NOMO-1 treated with DMSO at 0.1 percent for 48 hours (cell line): ENCODE results near the gene HCN2.

ENCODE experiments used
- DNase-seq: peaks from one replicate; lab custom pipeline; 2025; ENCODE audit not compliant: unreplicated experiment; lab: John Stamatoyannopoulos, UW

HCN2 gene

GRCh38 chr19:651114-651818, 61.6 kb downstream of the HCN2 start:
- no peak for DNase-seq

- no peak for DNase-seq
Measured at GRCh38 chr19:651991-652390, 62.3 kb downstream of the HCN2 start.

DNA sequence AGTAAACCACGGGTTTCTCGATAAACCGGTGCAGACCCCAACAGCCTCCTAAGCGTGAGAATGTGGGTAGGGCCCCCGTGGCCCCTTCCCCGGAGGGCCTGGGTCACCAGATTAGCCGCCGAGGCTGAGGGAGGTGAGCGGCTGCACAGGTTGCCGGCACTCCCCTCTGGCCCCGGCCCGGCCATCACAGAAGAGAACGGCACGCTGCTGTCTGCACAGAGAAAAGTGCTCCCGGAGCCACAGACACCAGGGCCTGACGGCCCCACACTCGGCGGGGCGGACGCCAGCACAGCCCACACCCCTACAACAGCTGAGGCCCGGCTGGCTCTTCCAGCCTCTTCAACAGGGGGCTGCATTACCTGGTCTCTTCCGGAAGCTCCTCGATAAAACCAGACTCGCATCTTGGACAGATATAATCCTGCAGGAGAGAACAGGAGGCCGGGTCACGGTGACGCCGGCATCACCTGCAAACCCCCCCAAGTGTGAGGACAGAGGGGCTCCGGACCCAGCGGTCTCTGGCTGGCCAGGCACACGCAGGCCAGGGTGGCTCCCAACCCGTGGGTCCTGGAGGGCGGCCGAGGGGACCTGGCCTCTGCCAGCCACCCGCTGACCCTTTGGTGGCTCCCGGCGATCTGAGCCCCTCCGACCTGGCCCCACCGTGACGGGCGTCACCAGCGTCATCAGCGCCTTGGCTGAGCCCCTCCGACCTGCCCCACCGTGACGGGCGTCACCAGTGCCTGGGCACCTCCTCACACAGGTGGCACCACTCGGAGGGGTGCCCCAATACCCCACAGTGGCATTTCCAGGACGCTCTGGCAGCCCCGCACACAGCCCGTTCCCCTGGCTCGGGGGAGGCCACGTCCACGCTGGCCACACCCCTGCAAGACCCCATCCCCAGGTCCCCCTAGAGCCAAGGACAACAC, 63.0 kb downstream of the HCN2 start:
- DNase-seq, result no peak

DNA sequence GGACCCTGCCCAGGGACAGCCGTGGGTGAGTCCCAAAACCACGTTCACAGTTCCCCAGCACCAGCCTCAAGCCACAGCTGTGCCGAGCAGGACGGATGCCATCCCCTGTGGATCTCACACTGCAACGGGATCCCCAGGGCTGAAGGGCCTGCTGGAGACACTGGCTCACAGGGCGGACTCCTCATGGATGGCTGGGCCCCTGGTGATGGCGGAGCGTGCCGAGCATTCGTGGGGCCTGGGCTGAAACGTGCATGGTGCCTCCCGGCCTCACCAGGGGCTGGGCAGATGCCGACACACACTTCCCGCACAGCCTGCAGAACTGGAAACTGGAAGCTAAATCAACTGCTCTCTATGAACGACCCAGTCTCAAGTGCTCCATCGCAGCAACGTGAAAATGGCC, 63.7 kb downstream of the HCN2 start:
- no peak for DNase-seq

DNA sequence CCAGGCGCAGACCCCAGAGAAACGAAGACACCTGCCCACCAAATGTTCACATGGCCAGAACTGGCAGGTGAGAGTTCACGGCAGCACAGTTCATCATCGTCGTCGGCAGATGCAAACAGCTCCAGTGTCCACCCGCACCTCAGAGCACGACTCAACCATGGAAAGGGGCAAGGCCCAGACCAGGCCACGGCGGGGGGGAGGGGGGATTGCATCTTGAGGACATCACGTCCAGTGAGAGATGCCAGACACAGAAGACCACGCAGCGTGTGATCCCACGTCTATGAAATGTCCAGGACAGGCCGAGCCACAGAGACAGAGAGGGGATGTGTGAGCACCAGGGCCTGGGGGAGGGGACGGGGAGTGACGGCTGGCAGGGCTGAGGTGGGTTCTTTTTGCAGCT, 66.0 kb downstream of the HCN2 start:
- no peak for DNase-seq

DNA sequence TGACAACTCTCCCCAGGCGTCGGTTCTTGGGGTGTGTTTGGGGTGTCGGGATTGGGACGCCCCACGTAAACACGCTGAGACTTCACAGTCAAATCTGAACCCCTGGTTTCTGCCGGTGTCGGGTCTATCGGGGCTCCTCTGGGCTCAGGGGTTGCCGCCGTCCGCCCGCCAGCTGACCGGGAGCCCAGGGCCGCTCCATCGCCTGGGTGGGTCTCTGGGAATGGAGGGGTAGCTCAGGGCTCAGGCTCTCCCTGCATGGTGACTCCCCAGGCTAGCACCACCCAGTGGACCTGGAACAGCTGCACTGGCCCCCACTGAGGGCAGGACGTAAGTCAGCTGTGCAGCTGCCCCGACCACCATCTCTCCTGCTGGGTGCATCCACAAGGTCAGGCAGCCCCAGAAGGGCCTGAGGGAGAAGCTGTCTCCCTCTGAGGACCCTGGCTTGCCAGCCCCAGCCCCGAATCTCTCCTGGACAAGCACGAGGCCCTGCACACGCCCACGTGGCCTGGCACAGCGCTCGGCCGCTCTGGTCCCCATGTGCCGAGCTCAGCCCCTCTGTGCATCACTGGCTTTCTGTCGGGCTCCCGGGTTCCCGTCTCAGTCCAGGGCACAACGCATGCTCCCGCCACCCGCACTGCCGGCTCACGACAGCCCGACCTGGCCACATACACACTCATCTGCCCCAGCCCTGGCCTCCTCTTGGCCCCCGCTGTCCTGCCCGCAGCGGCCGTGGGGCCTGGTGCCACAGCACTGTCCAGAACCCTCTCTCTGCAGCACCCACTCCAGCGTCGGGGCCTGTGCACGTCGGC, 67.3 kb downstream of the HCN2 start:
- no peak for DNase-seq

DNA sequence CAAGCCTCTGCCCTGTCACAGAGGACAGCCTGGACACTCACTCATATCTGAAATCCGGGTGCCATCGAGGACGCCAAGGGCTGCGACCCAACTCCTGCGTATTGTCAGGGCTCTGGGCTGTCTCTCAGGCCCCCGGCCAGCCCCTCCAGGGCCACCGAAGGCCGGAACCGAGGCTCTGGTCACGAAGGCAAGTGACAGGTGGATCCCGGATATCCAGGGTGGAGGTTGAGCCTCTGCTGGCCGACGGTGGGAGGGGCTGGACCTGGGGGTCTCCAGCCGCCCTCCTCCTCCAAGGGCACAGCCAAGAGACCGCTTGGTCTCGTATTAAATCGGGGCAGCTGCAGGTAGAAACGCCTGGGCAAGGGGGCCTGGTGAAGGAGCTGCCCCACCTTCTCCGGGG, 67.9 kb downstream of the HCN2 start:
- DNase-seq, result no peak

DNA sequence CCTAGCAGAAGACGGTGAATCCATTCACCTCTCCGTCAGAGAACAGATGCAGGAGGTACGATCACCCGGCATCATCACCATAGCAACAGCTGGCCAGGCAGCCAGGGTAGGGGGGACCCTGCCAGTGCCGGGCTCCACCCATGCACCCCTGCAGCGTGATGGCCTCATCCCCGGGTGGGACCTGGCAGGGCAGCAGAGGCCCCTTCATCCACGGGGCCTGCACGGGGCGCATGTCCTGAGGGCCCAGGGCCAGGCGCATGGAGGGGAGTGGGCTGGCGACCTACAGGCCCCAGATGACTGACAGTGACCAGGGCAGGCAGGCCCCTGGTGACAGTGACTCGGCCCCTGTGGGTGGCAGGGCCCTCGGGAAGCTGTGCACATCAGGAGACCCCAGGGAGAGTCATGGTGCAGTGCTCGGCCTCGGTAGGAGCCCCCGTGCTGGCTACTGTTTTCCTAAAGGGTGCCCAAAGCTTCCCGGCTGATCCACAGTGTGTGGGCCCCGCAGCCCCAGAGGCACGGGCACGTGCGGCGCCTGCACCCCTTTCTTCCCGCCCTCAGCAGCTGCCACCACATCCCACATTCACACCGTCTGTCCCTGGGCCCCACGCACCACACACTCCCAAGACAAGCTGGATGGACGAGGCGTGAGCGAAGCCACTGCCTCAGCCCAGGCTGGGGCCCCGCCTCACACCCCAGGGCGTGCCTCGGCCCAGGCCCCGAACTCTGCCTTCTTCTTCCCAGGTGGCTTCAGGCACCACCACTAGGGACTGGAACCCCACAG, 68.6 kb downstream of the HCN2 start:
- no peak for DNase-seq

- DNase-seq, result no peak
Measured at GRCh38 chr19:658916-659839, 69.5 kb downstream of the HCN2 start.

- no peak for DNase-seq
Measured at GRCh38 chr19:660793-661426, 71.2 kb downstream of the HCN2 start.

- peak; percentile 53 for DNase-seq
Measured at GRCh38 chr19:661427-662196, 71.9 kb downstream of the HCN2 start.

GRCh38 chr19:662207-662961, 72.7 kb downstream of the HCN2 start:
- peak; percentile 56 for DNase-seq

GRCh38 chr19:662962-663681, 73.4 kb downstream of the HCN2 start, which contains the start of gene RNF126:
Gene RNF126 (minus strand): TSS chr19:663214. CDS start chr19:663121, 93 bp downstream.
- peak; percentile 89 for DNase-seq

- no peak for DNase-seq
Measured at GRCh38 chr19:663682-664117, 74.0 kb downstream of the HCN2 start.

- DNase-seq, result peak; percentile 54
Measured at GRCh38 chr19:664913-665443, 75.3 kb downstream of the HCN2 start.
